Mucosa of rectum (tissue), 2 donors: Measurements from ENCODE around the gene S100A4.
"Not testable (repeated sequence)": the region's sequence is repeated elsewhere in the genome, so short reads cannot be mapped to it uniquely, and the experiment has no call there.

Source experiments
- H3K27ac ChIP-seq, 2 donors: one replicate each; pipeline ENCODE4 v1.7.0; 2013; ENCODE audit warnings: inconsistent platforms in 2 of 2, low read depth in 2 of 2, low read length in 2 of 2
- H3K27me3 ChIP-seq, 2 donors: one replicate each; pipeline ENCODE4 v1.7.0; 2013; ENCODE audit warnings: low read length in 2 of 2; ENCODE audit not compliant: control insufficient read depth in 2 of 2, insufficient read depth in 2 of 2
- H3K36me3 ChIP-seq, 2 donors: one replicate each; pipeline ENCODE4 v1.7.0; 2013; ENCODE audit warnings: low read length in 2 of 2; ENCODE audit not compliant: control insufficient read depth in 2 of 2, insufficient read depth in 2 of 2
- H3K4me1 ChIP-seq, 2 donors: one replicate each; pipeline ENCODE4 v1.7.0; 2013; ENCODE audit warnings: low read length in 2 of 2, mild to moderate bottlenecking in 1 of 2; ENCODE audit not compliant: control insufficient read depth in 2 of 2, insufficient read depth in 2 of 2
- H3K4me3 ChIP-seq, 2 donors: one replicate each; pipeline ENCODE4 v1.7.0; 2013; ENCODE audit warnings: low read length in 2 of 2
- H3K9ac ChIP-seq, 2 donors: one replicate each; pipeline ENCODE4 v1.7.0; 2013; ENCODE audit warnings: low read length in 2 of 2, low read depth in 1 of 2, mild to moderate bottlenecking in 1 of 2
- H3K9me3 ChIP-seq, 2 donors: one replicate each; pipeline ENCODE4 v1.7.0; 2013; ENCODE audit warnings: low read length in 2 of 2; ENCODE audit not compliant: control insufficient read depth in 2 of 2
- donor health status: healthy.
- donor health status: Normal muscosa, but diverticular disease.

S100A4 gene

DNA sequence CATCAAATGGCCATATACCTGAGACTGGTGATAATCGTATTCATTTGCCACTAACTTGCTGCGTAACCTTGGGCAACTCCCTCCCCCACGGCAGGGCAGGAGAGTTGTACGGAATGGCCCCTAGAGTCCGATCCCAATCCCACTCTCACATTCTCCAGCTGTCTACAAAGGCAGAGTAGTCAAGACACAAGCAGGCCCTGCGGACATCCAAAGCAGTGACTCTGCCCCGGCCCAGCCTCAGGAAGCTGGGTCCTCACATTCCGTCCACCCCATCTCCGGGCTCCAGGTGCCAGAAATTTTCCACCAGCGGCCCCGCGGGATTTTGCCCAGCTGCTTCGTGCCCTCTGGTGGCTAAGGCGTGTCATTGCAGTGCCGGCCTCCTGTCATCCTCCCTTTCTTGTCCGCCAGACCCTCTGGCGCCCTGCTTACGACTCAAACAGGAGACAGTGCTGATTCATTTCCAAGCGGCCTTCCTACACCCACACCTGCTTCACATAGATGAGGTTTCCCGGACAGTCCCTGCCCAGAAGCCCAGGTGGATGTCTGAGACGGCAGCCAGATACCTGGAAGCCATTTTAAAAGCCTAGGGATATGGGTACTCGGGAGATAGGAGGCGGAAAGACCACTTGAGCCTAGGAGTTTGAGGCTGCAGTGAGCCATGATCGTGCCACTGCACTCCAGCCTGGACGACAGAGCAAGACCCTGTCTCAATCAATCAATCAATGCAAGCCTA, 22.9 kb upstream of the S100A4 start:
- peak overlapping the region; percentile 47 to 70 for H3K9ac ChIP-seq
- peak overlapping the region; percentile 69 to 75 for H3K27ac ChIP-seq
- no peaks in the 10 kb centered on the region for H3K36me3 ChIP-seq
- H3K4me1 ChIP-seq: peaks cover 34 to 44% of the 10 kb centered on the region in 2 donors
- H3K27me3 ChIP-seq: no peaks in the 10 kb centered on the region
- H3K9me3 ChIP-seq: no peaks in the 10 kb centered on the region
- H3K4me3 ChIP-seq: peak overlapping the region; percentile 54 to 71

DNA sequence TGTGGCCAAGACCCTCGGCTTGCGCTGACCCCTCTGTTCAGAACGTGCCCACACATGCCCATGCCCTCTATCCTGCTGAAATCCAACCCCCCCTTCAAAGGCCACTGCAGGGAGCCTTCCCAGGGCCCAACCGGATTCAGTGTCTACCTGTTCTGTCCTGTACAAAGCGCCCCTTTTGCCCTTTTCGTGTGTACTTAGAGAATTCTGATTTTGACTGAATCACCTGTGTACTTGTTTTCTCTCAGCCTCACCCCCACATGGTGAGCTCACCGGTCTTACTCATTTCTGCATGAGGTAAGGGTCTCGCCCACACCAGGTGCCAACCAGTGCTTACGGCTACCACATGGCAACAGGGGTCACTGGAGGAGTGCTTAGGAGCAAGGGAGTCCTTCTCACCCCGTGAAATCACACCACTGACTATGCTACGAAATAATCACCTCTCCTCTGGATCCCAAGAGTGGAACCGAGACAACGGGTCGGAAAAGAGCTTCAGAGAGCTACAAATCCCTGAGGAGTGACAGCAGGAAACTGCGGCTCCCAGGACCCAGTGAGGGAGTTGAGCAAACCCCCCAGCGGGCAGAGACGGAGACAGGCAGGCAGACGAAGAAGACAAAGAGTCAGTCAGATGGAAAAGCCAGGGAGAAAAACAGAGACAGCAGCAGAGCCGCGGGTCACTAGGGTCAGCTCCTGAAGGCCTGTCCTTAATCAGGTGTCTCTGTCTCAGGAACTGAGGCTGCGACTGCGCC, 22.2 kb upstream of the S100A4 start:
- H3K27ac ChIP-seq: peak overlapping the region; percentile 69 to 75
- H3K4me3 ChIP-seq: peak overlapping the region; percentile 54 to 71
- H3K9me3 ChIP-seq: no peaks in the 10 kb centered on the region
- H3K27me3 ChIP-seq: no peaks in the 10 kb centered on the region
- H3K9ac ChIP-seq: peak overlapping the region; percentile 47 to 70
- H3K4me1 ChIP-seq: peaks cover 34 to 44% of the 10 kb centered on the region in 2 donors
- H3K36me3 ChIP-seq: no peaks in the 10 kb centered on the region

DNA sequence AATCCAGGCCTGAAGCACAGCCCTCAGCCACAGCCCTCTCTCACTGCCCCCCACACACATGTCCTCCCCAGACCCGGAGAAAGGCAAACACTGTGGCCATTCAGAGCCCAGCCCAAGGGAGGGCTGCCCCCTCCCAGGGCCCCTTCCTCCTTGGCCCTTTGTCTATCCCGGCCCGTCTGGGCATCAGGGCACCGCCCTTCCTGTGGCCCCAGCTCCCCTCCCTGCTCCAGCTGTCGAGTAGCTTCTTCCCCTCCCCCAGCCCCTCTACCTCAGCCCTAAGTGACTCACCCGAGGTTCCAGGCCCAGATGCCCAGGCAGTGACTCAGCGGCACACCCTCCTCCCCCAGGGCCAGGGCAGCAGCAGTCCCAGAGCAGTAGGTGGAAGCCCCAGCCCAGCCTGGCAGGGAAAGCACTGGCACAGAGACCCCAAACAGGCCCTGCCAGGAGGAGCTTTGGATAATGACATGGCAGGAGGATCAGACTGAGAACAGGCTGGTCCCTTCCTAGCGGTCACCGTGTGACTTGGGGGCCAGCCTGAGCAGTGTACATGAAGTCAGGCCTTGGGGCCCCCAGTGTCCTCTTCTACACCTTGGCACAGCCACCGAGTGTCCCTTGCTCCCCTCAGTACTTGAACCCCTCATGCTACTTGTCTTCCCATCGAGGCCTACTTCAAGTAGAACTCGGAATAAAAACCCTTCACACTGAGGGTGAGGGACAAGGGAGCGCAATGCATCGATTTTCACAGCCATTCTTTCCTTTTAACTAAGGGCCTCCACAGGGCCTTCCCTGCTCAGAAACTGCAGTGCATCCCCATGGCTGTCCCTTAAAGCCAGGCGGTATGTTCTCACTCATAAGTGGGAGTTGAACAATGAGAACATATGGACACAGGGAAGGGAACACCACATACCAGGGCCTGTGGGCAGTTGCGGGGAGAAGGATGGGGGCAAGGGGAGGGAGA, 21.1 kb upstream of the S100A4 start:
- peaks cover 34 to 41% of the 10 kb centered on the region in 2 donors for H3K4me1 ChIP-seq
- H3K9ac ChIP-seq: peak overlapping the region; percentile 76 to 90
- no peaks in the 10 kb centered on the region for H3K27me3 ChIP-seq
- no peaks in the 10 kb centered on the region for H3K36me3 ChIP-seq
- H3K9me3 ChIP-seq: no peaks in the 10 kb centered on the region
- peak overlapping the region; percentile 98 for H3K27ac ChIP-seq
- H3K4me3 ChIP-seq: peak overlapping the region; percentile 28 to 31

DNA sequence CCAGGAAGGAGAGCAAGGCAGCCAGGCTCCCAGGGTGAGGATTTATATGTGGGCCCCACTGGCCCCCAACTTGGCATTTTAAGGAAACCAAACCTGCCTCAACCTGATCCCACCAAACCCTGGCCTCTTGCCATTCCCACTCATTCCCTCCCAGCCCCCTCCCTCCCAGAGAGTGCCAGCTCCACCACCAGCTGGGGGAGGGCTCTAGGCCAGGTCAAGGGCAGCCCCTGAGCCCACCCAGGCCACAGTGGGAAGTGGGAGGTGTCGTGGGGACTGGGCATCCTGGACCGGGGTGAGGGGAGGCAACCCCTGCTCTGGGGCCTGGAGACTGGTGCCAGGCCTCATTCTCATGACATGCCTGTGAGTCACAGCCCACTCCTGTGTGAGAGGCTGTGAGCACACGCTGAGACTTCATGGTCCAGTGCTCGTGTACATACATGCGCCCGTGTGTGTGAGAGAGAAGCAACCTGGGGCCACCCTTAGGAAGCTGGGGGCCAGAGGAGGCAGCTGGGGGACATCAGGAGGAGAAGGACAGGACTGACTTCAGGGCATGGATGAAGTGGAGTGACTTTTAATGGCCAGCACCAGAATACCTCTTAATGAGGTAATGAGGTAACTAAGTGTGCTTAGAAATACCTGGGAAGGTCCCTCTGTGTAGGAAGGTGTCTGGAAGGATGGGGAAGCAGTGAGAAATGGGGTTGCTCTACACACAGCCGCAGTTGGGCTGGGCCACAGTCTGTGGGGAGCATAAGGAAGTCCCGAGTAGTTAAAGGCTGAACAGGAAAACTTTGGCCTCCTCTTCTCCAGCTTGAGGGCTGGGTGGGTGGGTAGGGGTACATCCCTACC, 20.1 kb upstream of the S100A4 start, which contains the start of gene S100A2:
Gene S100A2 (minus strand): TSS at position 316 of the 846 bp plus-strand sequence. CDS start 1,967 bp downstream, outside the sequence.
- Histone ChIP-seq H3K4me1 (peaks cover 34 to 38% of the 10 kb centered on the region in 2 donors), H3K9ac (peak within 1 kb of the TSS; percentile 76 to 90), H3K4me3 (peak within 1 kb of the TSS; percentile 31 to 34)

DNA sequence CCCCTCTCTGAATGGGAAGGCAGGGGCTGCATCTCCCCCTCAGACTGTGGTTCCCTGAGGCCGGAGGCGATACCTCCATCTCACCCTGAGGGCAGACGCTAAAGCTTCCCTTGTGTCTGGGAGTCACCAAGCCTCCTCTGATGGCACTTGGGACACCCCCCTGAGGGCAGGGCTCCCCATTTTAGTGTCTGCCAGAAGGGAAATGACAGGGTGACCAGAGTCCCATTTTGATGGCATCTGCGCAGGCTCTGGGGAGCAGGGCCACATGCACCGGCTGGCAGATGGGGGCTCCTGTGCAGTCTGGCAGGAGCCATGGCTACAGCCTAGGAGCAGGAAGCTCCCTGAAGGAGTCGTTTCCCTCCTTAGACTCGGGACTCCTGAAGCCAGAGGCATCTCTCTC, 18.4 kb upstream of the S100A4 start:
- Histone ChIP-seq H3K4me1 (peaks cover 34 to 37% of the 10 kb centered on the region in 2 donors), H3K27me3 (no peaks in the 10 kb centered on the region), H3K27ac (no peak overlapping the region), H3K9me3 (no peaks in the 10 kb centered on the region), H3K36me3 (no peaks in the 10 kb centered on the region), H3K4me3 (no peak overlapping the region), H3K9ac (no peak overlapping the region)

More for the DNA sequence above, 20.1 kb upstream of the S100A4 start, which contains the start of gene S100A2:
- no peaks in the 10 kb centered on the region for H3K36me3 ChIP-seq
- no peaks in the 10 kb centered on the region for H3K9me3 ChIP-seq
- H3K27ac ChIP-seq: peak within 1 kb of the TSS; percentile 98
- H3K27me3 ChIP-seq: no peaks in the 10 kb centered on the region

- Histone ChIP-seq H3K9ac (no peak overlapping the region), H3K4me1 (peaks cover 31 to 32% of the 10 kb centered on the region in 2 donors), H3K9me3 (no peaks in the 10 kb centered on the region), H3K4me3 (no peak overlapping the region), H3K36me3 (no peaks in the 10 kb centered on the region), H3K27me3 (no peaks in the 10 kb centered on the region), H3K27ac (no peak overlapping the region)
Measured at GRCh38 chr1:153563483-153563901, 17.9 kb upstream of the S100A4 start.

- H3K4me3 ChIP-seq, H3K9me3 ChIP-seq, H3K27ac ChIP-seq, H3K36me3 ChIP-seq, H3K9ac ChIP-seq, H3K27me3 ChIP-seq: not testable (repeated sequence)
- H3K4me1 ChIP-seq: peaks cover 19% of the 10 kb centered on the region in 2 donors
Measured at GRCh38 chr1:153562021-153562420, 16.4 kb upstream of the S100A4 start.

DNA sequence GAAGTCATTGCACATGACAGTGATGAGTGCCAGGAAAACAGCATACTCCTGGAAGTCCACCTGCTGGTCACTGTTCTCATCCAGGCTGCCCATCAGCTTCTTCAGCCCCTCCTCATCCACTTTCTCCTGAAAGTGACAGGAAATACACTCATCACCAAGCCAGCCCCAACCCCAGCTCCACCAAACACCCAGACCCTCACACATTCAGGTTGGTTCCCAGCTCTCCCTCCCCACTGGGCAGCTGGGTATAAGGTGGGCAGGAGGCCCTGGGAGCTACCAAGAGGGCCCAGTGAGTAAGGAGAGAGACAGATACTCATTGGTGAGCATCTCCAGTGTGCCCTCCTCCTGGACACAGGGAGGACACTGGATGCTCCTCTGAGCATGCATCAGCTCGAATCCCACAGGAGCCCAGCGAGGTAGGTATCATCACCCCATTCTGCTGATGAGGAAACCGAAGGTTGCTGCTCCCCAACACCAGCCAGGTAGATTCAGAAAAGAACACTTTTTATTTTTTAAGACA, 15.9 kb upstream of the S100A4 start:
- Histone ChIP-seq H3K27ac (no peak overlapping the region), H3K9me3 (no peaks in the 10 kb centered on the region), H3K9ac (no peak overlapping the region), H3K27me3 (no peaks in the 10 kb centered on the region), H3K4me3 (no peak overlapping the region), H3K36me3 (no peaks in the 10 kb centered on the region), H3K4me1 (peaks cover 14% of the 10 kb centered on the region in 2 donors)
